Duodenal mucosa (tissue), 2 donors: ENCODE data around the gene RAB3GAP2.
"Not testable (repeated sequence)": the region's sequence is repeated elsewhere in the genome, so short reads cannot be mapped to it uniquely, and the experiment has no call there.

Experiments used
- H3K27ac ChIP-seq: one replicate; pipeline ENCODE4 v1.7.0; 2013; ENCODE audit warnings: low read depth, low read length
- H3K27me3 ChIP-seq, 2 donors: one replicate each; pipeline ENCODE4 v1.7.0; 2013; ENCODE audit warnings: low read length in 2 of 2, control low read depth in 1 of 2; ENCODE audit not compliant: insufficient read depth in 2 of 2, control insufficient read depth in 1 of 2
- H3K36me3 ChIP-seq, 2 donors: one replicate each; pipeline ENCODE4 v1.7.0; 2013; ENCODE audit warnings: low read length in 2 of 2, control low read depth in 1 of 2; ENCODE audit not compliant: insufficient read depth in 2 of 2, control insufficient read depth in 1 of 2
- H3K4me1 ChIP-seq, 2 donors: one replicate each; pipeline ENCODE4 v1.7.0; 2013; ENCODE audit warnings: low read length in 2 of 2, control low read depth in 1 of 2; ENCODE audit not compliant: insufficient read depth in 2 of 2, control insufficient read depth in 1 of 2
- H3K4me3 ChIP-seq, 2 donors: one replicate each; pipeline ENCODE4 v1.7.0; 2013; ENCODE audit warnings: low read length in 2 of 2, low read depth in 1 of 2
- H3K9ac ChIP-seq, 2 donors: one replicate each; pipeline ENCODE4 v1.7.0; 2013; ENCODE audit warnings: low read length in 2 of 2, low read depth in 1 of 2
- H3K9me3 ChIP-seq, 2 donors: one replicate each; pipeline ENCODE4 v1.7.0; 2013; ENCODE audit warnings: low read length in 2 of 2, control low read depth in 1 of 2; ENCODE audit not compliant: control insufficient read depth in 1 of 2

Gene RAB3GAP2

GRCh38 chr1:220245900-220246299 lies 26.4 kb downstream of the RAB3GAP2 start:
- not testable (repeated sequence) for H3K9ac ChIP-seq, H3K4me3 ChIP-seq, H3K27ac ChIP-seq, H3K27me3 ChIP-seq, H3K4me1 ChIP-seq
- Histone ChIP-seq H3K36me3 (peaks cover 0 to 13% of the 10 kb centered on the region in 2 donors), H3K9me3 (peaks cover 15 to 19% of the 10 kb centered on the region in 2 donors)

GRCh38 chr1:220243947-220244346 lies 28.3 kb downstream of the RAB3GAP2 start:
- Histone ChIP-seq H3K9ac (no peak overlapping the region), H3K27ac (no peak overlapping the region), H3K4me1 (no peaks in the 10 kb centered on the region), H3K9me3 (peaks cover 4 to 5% of the 10 kb centered on the region in 2 donors), H3K36me3 (no peaks in the 10 kb centered on the region), H3K27me3 (no peaks in the 10 kb centered on the region), H3K4me3 (no peak overlapping the region)

- Histone ChIP-seq H3K27me3 (no peaks in the 10 kb centered on the region), H3K9me3 (no peaks in the 10 kb centered on the region), H3K4me3 (no peak overlapping the region), H3K27ac (no peak overlapping the region), H3K4me1 (no peaks in the 10 kb centered on the region), H3K36me3 (no peaks in the 10 kb centered on the region), H3K9ac (no peak overlapping the region)
Measured at GRCh38 chr1:220241072-220241663, 31.1 kb downstream of the RAB3GAP2 start.

GRCh38 chr1:220239966-220240365 lies 32.3 kb downstream of the RAB3GAP2 start:
- H3K36me3 ChIP-seq = no peaks in the 10 kb centered on the region
- no peaks in the 10 kb centered on the region for H3K27me3 ChIP-seq
- H3K4me1 ChIP-seq = no peaks in the 10 kb centered on the region
- no peak overlapping the region for H3K4me3 ChIP-seq
- H3K27ac ChIP-seq = no peak overlapping the region
- no peak overlapping the region for H3K9ac ChIP-seq
- no peaks in the 10 kb centered on the region for H3K9me3 ChIP-seq

- no peak overlapping the region for H3K4me3 ChIP-seq
- no peaks in the 10 kb centered on the region for H3K27me3 ChIP-seq
- no peak overlapping the region for H3K9ac ChIP-seq
- H3K36me3 ChIP-seq = no peaks in the 10 kb centered on the region
- H3K27ac ChIP-seq = no peak overlapping the region
- H3K4me1 ChIP-seq = no peaks in the 10 kb centered on the region
- no peaks in the 10 kb centered on the region for H3K9me3 ChIP-seq
Measured at GRCh38 chr1:220239213-220239612, 33.0 kb downstream of the RAB3GAP2 start.

GRCh38 chr1:220236278-220236677 lies 36.0 kb downstream of the RAB3GAP2 start:
- not testable (repeated sequence) for H3K27me3 ChIP-seq, H3K9me3 ChIP-seq, H3K4me1 ChIP-seq, H3K4me3 ChIP-seq, H3K36me3 ChIP-seq, H3K9ac ChIP-seq, H3K27ac ChIP-seq

GRCh38 chr1:220235462-220235861 lies 36.8 kb downstream of the RAB3GAP2 start:
- Histone ChIP-seq H3K27me3 (no peaks in the 10 kb centered on the region), H3K9ac (no peak overlapping the region)

GRCh38 chr1:220233927-220234326 lies 38.3 kb downstream of the RAB3GAP2 start:
- Histone ChIP-seq H3K4me3 (no peak overlapping the region), H3K9me3 (no peaks in the 10 kb centered on the region), H3K9ac (no peak overlapping the region), H3K4me1 (no peaks in the 10 kb centered on the region), H3K36me3 (peaks cover 4 to 19% of the 10 kb centered on the region in 2 donors), H3K27ac (no peak overlapping the region), H3K27me3 (no peaks in the 10 kb centered on the region)

More at GRCh38 chr1:220235462-220235861, 36.8 kb downstream of the RAB3GAP2 start:
- Histone ChIP-seq H3K36me3 (peaks cover 4 to 8% of the 10 kb centered on the region in 2 donors), H3K4me1 (no peaks in the 10 kb centered on the region), H3K9me3 (no peaks in the 10 kb centered on the region), H3K27ac (no peak overlapping the region), H3K4me3 (no peak overlapping the region)

GRCh38 chr1:220229771-220230170 lies 42.5 kb downstream of the RAB3GAP2 start:
- Histone ChIP-seq H3K36me3 (peaks cover 4 to 28% of the 10 kb centered on the region in 2 donors), H3K4me3 (no peak overlapping the region), H3K9ac (no peak overlapping the region), H3K9me3 (no peaks in the 10 kb centered on the region), H3K27me3 (no peaks in the 10 kb centered on the region), H3K4me1 (peaks cover 0 to 4% of the 10 kb centered on the region in 2 donors), H3K27ac (no peak overlapping the region)

GRCh38 chr1:220227393-220227792 lies 44.9 kb downstream of the RAB3GAP2 start:
- peaks cover 4 to 27% of the 10 kb centered on the region in 2 donors for H3K36me3 ChIP-seq
- H3K4me1 ChIP-seq = peaks cover 0 to 4% of the 10 kb centered on the region in 2 donors
- no peaks in the 10 kb centered on the region for H3K9me3 ChIP-seq

More at GRCh38 chr1:220227393-220227792, 44.9 kb downstream of the RAB3GAP2 start:
- H3K9ac ChIP-seq = no peak overlapping the region
- no peaks in the 10 kb centered on the region for H3K27me3 ChIP-seq
- no peak overlapping the region for H3K4me3 ChIP-seq
- H3K27ac ChIP-seq = no peak overlapping the region
